Lung (tissue), 12 donors: ENCODE results near the gene PIP5K1B. TPM values are rescaled to one million over a fixed set of nuclear protein-coding genes. Genes with fewer than 3 reads are reported as not detected.
A peak's percentile ranks its signal among the peaks of the same experiment; 100 is the strongest.

ENCODE experiments used
- ATAC-seq: fragments of 200-7000 bp; cut with Tn5 transposase; one replicate; pipeline ENCODE4 v1.9.1; 2020; ENCODE audit warnings: moderate number of reproducible peaks; ENCODE audit not compliant: insufficient read depth, low FRiP score
- DNase-seq, 3 donors: peaks; one replicate each; pipeline ENCODE4 v3.0.0-alpha.2; 2013 to 2017
- H3K27ac ChIP-seq, 2 donors: one replicate each; pipeline ENCODE4 v1.5.1; 2013; ENCODE audit warnings: mild to moderate bottlenecking in 2 of 2, moderate library complexity in 2 of 2, control low read depth in 1 of 2, inconsistent platforms in 1 of 2, low read depth in 1 of 2, low read length in 1 of 2
- H3K27me3 ChIP-seq, 3 donors: one replicate each; pipeline ENCODE4 v1.5.1; 2013; ENCODE audit warnings: low read length in 2 of 3; ENCODE audit not compliant: control insufficient read depth in 3 of 3, insufficient read depth in 3 of 3
- H3K36me3 ChIP-seq, 4 donors: one replicate each; pipeline ENCODE4 v1.5.1; 2013; ENCODE audit warnings: low read length in 4 of 4, mild to moderate bottlenecking in 1 of 4, moderate library complexity in 1 of 4; ENCODE audit not compliant: control insufficient read depth in 4 of 4, insufficient read depth in 4 of 4
- H3K4me1 ChIP-seq, 5 donors: one replicate each; pipeline ENCODE4 v1.5.1; 2013; ENCODE audit warnings: low read length in 5 of 5, mild to moderate bottlenecking in 2 of 5, moderate library complexity in 1 of 5; ENCODE audit not compliant: control insufficient read depth in 5 of 5, insufficient read depth in 5 of 5
- H3K4me3 ChIP-seq: one replicate; pipeline ENCODE4 v1.5.1; 2013; ENCODE audit warnings: mild to moderate bottlenecking, control low read depth, moderate library complexity
- H3K9ac ChIP-seq, 2 donors: one replicate each; pipeline ENCODE4 v1.5.1; 2013; ENCODE audit warnings: low read length in 2 of 2, control low read depth in 1 of 2; ENCODE audit not compliant: insufficient read depth in 1 of 2
- H3K9me3 ChIP-seq, 4 donors: one replicate each; pipeline ENCODE4 v1.5.1; 2013; ENCODE audit warnings: low read length in 3 of 4, mild to moderate bottlenecking in 1 of 4, moderate library complexity in 1 of 4; ENCODE audit not compliant: control insufficient read depth in 4 of 4, insufficient read depth in 3 of 4
- CTCF ChIP-seq: IDR thresholded peaks from 2 replicates; pipeline ENCODE4 v1.5.1; 2012; ENCODE audit warnings: mild to moderate bottlenecking; ENCODE audit errors: control extremely low read depth, extremely low read depth
- WGBS, 2 donors: extraction: QIAGEN DNeasy Blood & Tissue Kit; methylation state at CpG; one replicate each; pipeline ENCODE4 v1.1.7; 2013; 5-methylcytosine and 5-hydroxymethylcytosine counted together
- polyA plus RNA-seq, 2 donors: library from polyadenylated mRNA; stranded (reverse); fragments of 200-250 nt; gene quantifications; one replicate each; pipeline ENCODE4 v1.2.1, GENCODE V29; 2013
- total RNA-seq, 2 donors: library from RNA; depleted of rRNA in 1 of 2; stranded (reverse); fragments of >200 nt in 1 of 2; gene quantifications; one replicate each; pipeline ENCODE4 v1.2.1, GENCODE V29; 2014 to 2021
- donor health status: control.
- donor health status: control.
- donor health status: Bipolar disorder and iron deficiency.
- donor health status: healthy.
- donor health status: DM: yes; HTN: yes; CAD: no.

The PIP5K1B gene
- total and polyA plus RNA-seq, 4 donors, result 6.6 to 28.2 (median 15.6) TPM

DNA sequence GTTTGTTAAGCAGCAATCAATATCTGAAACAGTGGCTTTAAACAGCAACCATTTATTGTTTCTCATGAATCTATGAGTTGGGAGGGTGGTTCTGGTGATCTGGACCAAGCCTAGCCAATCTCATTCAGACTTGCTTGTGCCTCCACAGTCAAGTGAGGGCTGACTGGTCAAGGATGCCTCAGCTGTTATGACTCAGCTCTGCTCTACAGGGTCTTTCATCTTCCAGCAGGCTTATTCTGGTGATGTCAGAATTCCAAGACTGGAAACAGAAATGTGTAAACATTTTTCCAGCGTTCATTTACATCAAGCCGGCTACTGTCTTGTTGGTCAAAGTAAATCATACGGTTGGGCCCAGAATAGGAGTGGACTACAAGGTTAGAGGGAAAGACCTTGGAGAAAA, 2.5 kb upstream of the PIP5K1B start:
- peaks cover 0 to 36% (median 36%) of the 10 kb centered on the region in 3 donors for H3K27me3 ChIP-seq
- H3K4me1 ChIP-seq, result peaks cover 0 to 16% (median 3%) of the 10 kb centered on the region in 5 donors
- no peak overlapping the region for H3K9ac ChIP-seq
- H3K4me3 ChIP-seq, result no peak overlapping the region
- H3K9me3 ChIP-seq, result no peaks in the 10 kb centered on the region
- no peak for DNase-seq
- WGBS, 2 donors, result 74 to 85% methylated on average over 3 of the region's 3 CpGs
- no peak for TF ChIP-seq CTCF
- no peak for ATAC-seq
- no peaks in the 10 kb centered on the region for H3K36me3 ChIP-seq
- no peak overlapping the region for H3K27ac ChIP-seq

GRCh38 chr9:68703672-68704071, 1.4 kb upstream of the PIP5K1B start:
- Histone ChIP-seq H3K9ac (no peak overlapping the region), H3K9me3 (no peaks in the 10 kb centered on the region), H3K4me3 (no peak overlapping the region), H3K36me3 (no peaks in the 10 kb centered on the region), H3K27me3 (peaks cover 0 to 48% (median 41%) of the 10 kb centered on the region in 3 donors), H3K27ac (no peak overlapping the region), H3K4me1 (peaks cover 0 to 16% (median 3%) of the 10 kb centered on the region in 5 donors)
- no peak for TF ChIP-seq CTCF
- WGBS, 2 donors, result 76 to 89% methylated on average over 6 of the region's 6 CpGs
- no peak for ATAC-seq
- no peak for DNase-seq

DNA sequence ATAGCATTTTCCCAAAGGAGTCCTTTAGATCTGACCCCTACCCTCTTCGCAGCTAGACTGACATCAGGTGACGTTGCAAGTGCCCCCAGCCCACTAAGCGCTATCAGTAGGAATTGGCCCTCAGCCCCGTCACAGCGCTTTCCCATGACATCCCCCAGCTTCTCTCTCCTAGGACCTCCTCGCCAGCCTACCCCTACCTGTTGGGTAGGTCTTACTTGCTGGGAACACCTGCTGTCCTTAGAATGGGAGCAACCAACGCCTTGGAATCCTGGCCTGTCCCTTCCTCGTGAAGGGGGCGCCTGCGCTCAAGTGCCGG, 584 bp upstream of the PIP5K1B start:
- peak overlapping the region; percentile 86 to 91 for H3K27ac ChIP-seq
- ATAC-seq, result no peak
- no peaks in the 10 kb centered on the region for H3K36me3 ChIP-seq
- peaks cover 0 to 52% (median 41%) of the 10 kb centered on the region in 3 donors for H3K27me3 ChIP-seq
- WGBS, 2 donors, result 8 to 10% methylated on average over 11 of the region's 11 CpGs
- H3K9me3 ChIP-seq, result peaks cover 0 to 2% (median 0%) of the 10 kb centered on the region in 4 donors
- no peak for TF ChIP-seq CTCF
- peak overlapping the region; percentile 56 for H3K4me3 ChIP-seq
- H3K9ac ChIP-seq, result no peak overlapping the region
- DNase-seq, result no peak
- peaks cover 0 to 16% (median 5%) of the 10 kb centered on the region in 5 donors for H3K4me1 ChIP-seq
